Gastrocnemius medialis (tissue), 4 donors: ENCODE results near the gene NIPA2.

ENCODE experiments used
- POLR2A ChIP-seq, 2 donors: fragments of 450-650 bp; IDR thresholded peaks; one replicate each; pipeline ENCODE4 v1.6.1; 2017; ENCODE audit warnings: antibody characterized with exemption in 2 of 2, mild to moderate bottlenecking in 2 of 2, moderate library complexity in 2 of 2
- TF ChIP-seq, protein P1 (sequence below), 5 experiments: fragments of 450-650 bp in 3 of 5; fragments of 200-600 bp in 2 of 5; sonication (generic) in 2 of 5; IDR thresholded peaks in 4 of 5; conservative IDR thresholded peaks in 1 of 5; 1 replicate in 4 of 5; 2 replicates in 1 of 5; pipeline ENCODE4 v1.5.1; 2016 to 2019; ENCODE audit warnings: antibody characterized with exemption in 5 of 5, mild to moderate bottlenecking in 3 of 5, moderate library complexity in 3 of 5

DNA sequence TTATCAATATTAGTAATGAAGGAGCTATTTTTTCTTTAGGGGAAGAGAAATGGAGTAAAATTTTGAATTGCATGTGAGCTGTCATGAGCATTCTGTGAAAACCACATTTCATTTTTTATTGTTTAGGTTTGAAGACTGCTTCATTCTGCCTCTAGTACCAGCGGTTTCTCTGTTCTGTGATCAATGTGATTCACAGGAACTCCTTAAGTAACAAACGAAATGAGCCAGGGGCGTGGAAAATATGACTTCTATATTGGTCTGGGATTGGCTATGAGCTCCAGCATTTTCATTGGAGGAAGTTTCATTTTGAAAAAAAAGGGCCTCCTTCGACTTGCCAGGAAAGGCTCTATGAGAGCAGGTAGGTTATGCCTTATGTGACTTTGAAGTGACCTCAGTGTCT lies 13.0 kb downstream of the NIPA2 start:
- no peak for TF ChIP-seq POLR2A (IDR thresholded peaks at IDR 0.05)
- TF ChIP-seq, protein P1, sequence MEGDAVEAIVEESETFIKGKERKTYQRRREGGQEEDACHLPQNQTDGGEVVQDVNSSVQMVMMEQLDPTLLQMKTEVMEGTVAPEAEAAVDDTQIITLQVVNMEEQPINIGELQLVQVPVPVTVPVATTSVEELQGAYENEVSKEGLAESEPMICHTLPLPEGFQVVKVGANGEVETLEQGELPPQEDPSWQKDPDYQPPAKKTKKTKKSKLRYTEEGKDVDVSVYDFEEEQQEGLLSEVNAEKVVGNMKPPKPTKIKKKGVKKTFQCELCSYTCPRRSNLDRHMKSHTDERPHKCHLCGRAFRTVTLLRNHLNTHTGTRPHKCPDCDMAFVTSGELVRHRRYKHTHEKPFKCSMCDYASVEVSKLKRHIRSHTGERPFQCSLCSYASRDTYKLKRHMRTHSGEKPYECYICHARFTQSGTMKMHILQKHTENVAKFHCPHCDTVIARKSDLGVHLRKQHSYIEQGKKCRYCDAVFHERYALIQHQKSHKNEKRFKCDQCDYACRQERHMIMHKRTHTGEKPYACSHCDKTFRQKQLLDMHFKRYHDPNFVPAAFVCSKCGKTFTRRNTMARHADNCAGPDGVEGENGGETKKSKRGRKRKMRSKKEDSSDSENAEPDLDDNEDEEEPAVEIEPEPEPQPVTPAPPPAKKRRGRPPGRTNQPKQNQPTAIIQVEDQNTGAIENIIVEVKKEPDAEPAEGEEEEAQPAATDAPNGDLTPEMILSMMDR (IDR thresholded peaks at IDR 0.05 in 4 of 5, conservative IDR thresholded peaks at IDR 0.05 in 1 of 5): no peak
